HG03060 (cell line): ENCODE measurements around the gene HMGXB3.
"Not testable (repeated sequence)": the region's sequence is repeated elsewhere in the genome, so short reads cannot be mapped to it uniquely, and the experiment has no call there.

ENCODE experiments used
- ATAC-seq: cut with Tn5 transposase; IDR thresholded peaks from one replicate; pipeline ENCODE4 v1.9.1; 2021; ENCODE audit warnings: low read depth, moderate number of reproducible peaks; ENCODE audit not compliant: unreplicated experiment

The HMGXB3 gene

GRCh38 chr5:150080696-150081435 is 80.3 kb downstream of the HMGXB3 start:
- no peak for ATAC-seq

- peak; percentile 46 for ATAC-seq
Measured at GRCh38 chr5:150081541-150082283, 81.2 kb downstream of the HMGXB3 start.

DNA sequence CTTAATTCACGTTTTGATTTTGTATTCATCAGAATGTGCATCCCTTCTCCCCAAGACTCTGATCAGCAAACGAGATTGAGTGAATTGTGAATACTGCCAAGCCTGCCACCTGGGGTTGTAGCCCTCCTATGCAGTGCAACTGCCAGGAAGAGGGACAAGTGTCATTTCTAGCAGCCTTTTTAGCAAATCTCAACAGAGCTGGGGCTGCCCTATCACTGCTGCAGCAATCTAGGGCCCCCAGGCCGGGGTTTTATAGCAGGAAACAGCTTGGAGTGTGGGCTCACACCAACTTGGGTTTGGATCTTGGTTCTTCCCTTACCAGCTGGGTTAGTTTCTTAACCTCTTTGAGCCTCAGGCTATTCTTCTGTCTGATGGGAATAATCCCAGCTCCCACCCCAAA is 81.8 kb downstream of the HMGXB3 start:
- no peak for ATAC-seq

DNA sequence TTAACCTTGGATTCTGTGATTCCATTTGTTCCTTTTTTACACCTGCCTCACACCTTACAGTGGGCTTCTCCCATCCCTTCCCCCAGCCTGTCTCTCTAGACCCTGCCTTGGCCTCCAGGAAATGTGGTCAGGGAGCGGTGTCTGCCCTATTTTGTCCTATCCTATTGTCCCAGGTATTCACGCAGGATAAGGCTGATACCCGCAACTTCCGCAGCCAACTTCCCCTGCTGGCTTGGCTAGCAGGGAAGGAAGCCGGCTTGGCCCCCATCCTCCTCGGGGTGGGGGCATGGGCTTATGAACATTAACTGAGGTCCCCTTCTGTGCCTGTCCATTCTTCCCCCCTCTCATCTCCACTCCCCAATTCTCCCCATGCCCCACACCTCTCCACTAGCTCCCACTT is 82.3 kb downstream of the HMGXB3 start:
- ATAC-seq, result no peak

GRCh38 chr5:150084754-150085153 is 84.2 kb downstream of the HMGXB3 start:
- not testable (repeated sequence) for ATAC-seq

DNA sequence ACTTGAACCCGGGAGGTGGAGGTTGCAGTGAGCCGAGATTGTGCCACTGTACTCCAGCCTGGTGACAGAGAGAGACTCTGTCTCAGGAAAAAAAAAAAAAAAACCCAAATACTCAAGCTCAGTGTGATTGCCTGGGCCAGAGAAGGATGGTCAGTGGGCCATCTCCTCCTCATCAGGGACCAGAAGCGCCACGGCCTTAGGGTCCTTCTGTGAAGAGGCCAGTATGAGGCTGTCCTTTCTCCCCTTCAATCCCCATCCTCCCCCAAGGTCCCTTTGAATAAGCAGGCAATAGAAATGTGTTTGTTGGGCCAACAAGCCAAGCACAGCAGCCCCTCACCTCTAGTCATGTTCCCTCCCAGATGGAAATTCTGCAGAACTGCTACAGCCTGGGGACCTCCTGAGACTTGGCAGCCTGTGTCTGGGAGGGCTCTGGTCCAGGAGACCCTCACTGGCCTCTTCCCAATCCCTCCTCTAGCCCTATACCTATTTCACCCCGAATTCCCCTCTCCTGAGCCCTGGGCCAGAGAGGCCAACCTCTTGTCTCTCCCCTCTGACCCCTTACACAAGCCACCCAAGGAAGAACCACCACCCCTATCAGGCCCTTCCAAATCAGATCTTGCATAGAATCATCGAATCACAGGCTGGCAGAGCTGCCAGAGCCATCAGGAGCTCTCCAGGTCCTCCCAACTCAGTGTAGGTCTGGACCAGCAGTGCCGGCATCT is 84.8 kb downstream of the HMGXB3 start:
- no peak for ATAC-seq

- ATAC-seq, result no peak
Measured at GRCh38 chr5:150085950-150086715, 85.6 kb downstream of the HMGXB3 start, which contains the start of gene CSF1R. Gene CSF1R, minus strand, starts transcription at chr5:150086554. Its CDS starts 127 bp downstream, at chr5:150086427.

- no peak for ATAC-seq
Measured at GRCh38 chr5:150092159-150092787, 91.7 kb downstream of the HMGXB3 start.

DNA sequence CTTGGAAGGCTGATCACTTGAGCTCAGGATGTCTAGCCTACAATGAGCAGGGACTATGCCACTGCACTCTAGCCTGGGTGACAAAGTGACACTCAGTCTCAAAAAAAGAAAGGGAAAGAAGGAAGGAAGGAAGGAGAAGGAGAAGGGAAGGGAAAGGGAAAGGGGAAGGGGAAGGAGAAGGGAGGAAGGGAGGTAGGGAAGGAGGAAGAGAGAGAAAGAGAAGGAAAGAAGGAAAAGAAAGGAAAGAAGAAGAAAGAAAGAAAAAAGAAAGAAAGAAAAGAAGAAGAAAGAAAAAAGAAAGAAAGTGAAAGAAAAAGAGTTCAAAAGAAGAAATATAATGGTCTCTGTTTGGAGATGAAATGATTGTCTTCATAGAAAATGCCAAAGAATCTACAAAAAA is 96.6 kb downstream of the HMGXB3 start:
- no peak for ATAC-seq

- ATAC-seq, result no peak
Measured at GRCh38 chr5:150101023-150101422, 100.5 kb downstream of the HMGXB3 start.
